A549 (cell line): ENCODE results near the gene BNIPL. TPM values are rescaled to one million over a fixed set of nuclear protein-coding genes. Genes with fewer than 3 reads are reported as not detected.
A peak's percentile ranks its signal among the peaks of the same experiment; 100 is the strongest.

ENCODE experiments used
- ATAC-seq, 2 experiments: fragments of 200-7000 bp in 1 of 2; fragments of >200 bp in 1 of 2; cut with Nextera tagmentation in 1 of 2; cut with Tn5 transposase in 1 of 2; 3 replicates each; pipeline versions ENCODE4 v1.8.0 to v1.9.1; 2018 to 2020; ENCODE audit warnings: mild to moderate bottlenecking in 1 of 2, moderate library complexity in 1 of 2
- CTCF ChIA-PET: fragments of 300-600 bp; sonication (Branson Sonifier 250); formaldehyde crosslinking; extraction: SDS; loops from one replicate; lab custom pipeline; 2021; ENCODE audit warnings: antibody characterized with exemption, inconsistent platforms; lab: Yijun Ruan, JAX
- POLR2A ChIA-PET: fragments of 350-600 bp; formaldehyde crosslinking; extraction: SDS; loops from one replicate; lab custom pipeline; 2021; ENCODE audit warnings: antibody characterized with exemption, inconsistent platforms; lab: Yijun Ruan, JAX
- DNase-seq, 2 experiments: peaks; one replicate each; pipeline versions ENCODE4 v3.0.0 to v3.0.0-alpha.2; 2011 to 2016; ENCODE audit warnings: low read depth in 1 of 2, low spot score in 1 of 2
- FAIRE-seq: peaks from 2 replicates; lab custom pipeline; 2011; peaks lifted over from hg19 to GRCh38; lab: Jason Lieb, UNC
- H3K27ac ChIP-seq, 2 experiments: fragments of >200 bp; sonication (Bioruptor Twin); formaldehyde crosslinking; 3 replicates each; pipeline ENCODE4 v1.5.1; 2016 to 2017
- H3K4me1 ChIP-seq: fragments of >200 bp; sonication (Bioruptor Twin); formaldehyde crosslinking; 3 replicates; pipeline ENCODE4 v1.6.1; 2016
- H3K4me2 ChIP-seq: fragments of >200 bp; sonication (Bioruptor Twin); formaldehyde crosslinking; 3 replicates; pipeline ENCODE4 v1.6.1; 2016
- H3K4me3 ChIP-seq: fragments of >200 bp; sonication (Bioruptor Twin); formaldehyde crosslinking; 3 replicates; pipeline ENCODE4 v1.5.1; 2016
- H3K9me3 ChIP-seq: fragments of >200 bp; sonication (Bioruptor Twin); formaldehyde crosslinking; 3 replicates; pipeline ENCODE4 v1.6.1; 2016
- CEBPB ChIP-seq, 2 experiments: fragments of >200 bp in 1 of 2; sonication (Bioruptor Twin) in 1 of 2; formaldehyde crosslinking in 1 of 2; IDR thresholded peaks; 2 replicates each; pipeline ENCODE4 v1.6.1; 2012 to 2016
- CTCF ChIP-seq: fragments of >200 bp; sonication (Bioruptor Twin); formaldehyde crosslinking; IDR thresholded peaks from 3 replicates; pipeline ENCODE4 v1.5.1; 2016
- ELK1 ChIP-seq: fragments of 150-350 bp; IDR thresholded peaks from 2 replicates; pipeline ENCODE4 v1.6.1; 2014; ENCODE audit warnings: low read depth, mild to moderate bottlenecking, low read length
- EP300 ChIP-seq, 2 experiments: fragments of >200 bp; sonication (Bioruptor Twin); formaldehyde crosslinking; IDR thresholded peaks; 2 replicates in 1 of 2; 3 replicates in 1 of 2; pipeline ENCODE4 v1.6.1; 2016 to 2017
- GATA3 ChIP-seq: IDR thresholded peaks from 2 replicates; pipeline ENCODE4 v1.6.1; 2012; ENCODE audit warnings: borderline replicate concordance
- HOXB13 ChIP-seq: fragments of 250-450 bp; sonication (Bioruptor Pico); IDR thresholded peaks from 2 replicates; pipeline ENCODE4 v1.5.0; 2020; ENCODE audit warnings: low read depth, mild to moderate bottlenecking, moderate library complexity
- JUN ChIP-seq, 2 experiments: fragments of >200 bp; sonication (Bioruptor Twin); formaldehyde crosslinking; IDR thresholded peaks; 2 replicates in 1 of 2; 3 replicates in 1 of 2; pipeline ENCODE4 v1.6.1; 2016 to 2017
- POLR2A ChIP-seq: IDR thresholded peaks from 2 replicates; pipeline ENCODE4 v1.6.1; 2012; ENCODE audit warnings: mild to moderate bottlenecking, low read length
- POLR2AphosphoS2 ChIP-seq: conservative IDR thresholded peaks from 2 replicates; pipeline ENCODE4 v1.6.1; 2012; ENCODE audit warnings: low read length, improper control_type of control experiment, inconsistent platforms
- REST ChIP-seq: fragments of 200-600 bp; sonication (generic); IDR thresholded peaks from 2 replicates; pipeline ENCODE4 v1.6.1; 2016; ENCODE audit warnings: antibody characterized with exemption, mild to moderate bottlenecking, moderate library complexity
- RFX5 ChIP-seq: fragments of 450-650 bp; IDR thresholded peaks from 2 replicates; pipeline ENCODE4 v1.7.1; 2014; ENCODE audit warnings: antibody characterized with exemption, mild to moderate bottlenecking, moderate library complexity
- ZNF302 ChIP-seq: fragments of 250-450 bp; sonication (Bioruptor Pico); IDR thresholded peaks from 2 replicates; pipeline ENCODE4 v1.9.0; 2021; ENCODE audit warnings: inconsistent platforms, mild to moderate bottlenecking, moderate library complexity
- WGBS: methylation state at CpG from one replicate; pipeline ENCODE4 v1.1.6; 2017; ENCODE audit errors: missing lambda C conversion rate; 5-methylcytosine and 5-hydroxymethylcytosine counted together
- polyA plus RNA-seq, 4 experiments: library from polyadenylated mRNA; depleted of rRNA in 3 of 4; stranded (reverse); fragments of >200 nt; fragmentation: RNase III in 1 of 4; extraction: RNeasy Plus Mini Kit Qiagen cat#74134 plus additional on column Dnase treatment in 1 of 4; gene quantifications; 2 replicates in 3 of 4; 3 replicates in 1 of 4; pipeline ENCODE4 v1.2.3, GENCODE V29; 2011 to 2017
- TF ChIP-seq, protein P1 (sequence below): IDR thresholded peaks from 2 replicates; pipeline ENCODE4 v1.6.1; 2012

The BNIPL gene
- polyA plus RNA-seq, 2 of the 4 experiments (the other 2 are of a cell fraction), result 0.22 to 0.30 TPM

GRCh38 chr1:151049458-151049857, 13.1 kb downstream of the BNIPL start:
- Histone ChIP-seq H3K9me3 (no peaks in the 10 kb centered on the region), H3K4me2 (peak overlapping the region; percentile 95), H3K4me3 (no peak overlapping the region), H3K27ac (no peak overlapping the region), H3K4me1 (peaks cover 16% of the 10 kb centered on the region)
- 94% methylated on average over 5 of the region's 5 CpGs for WGBS
- TF ChIP-seq, protein P1, sequence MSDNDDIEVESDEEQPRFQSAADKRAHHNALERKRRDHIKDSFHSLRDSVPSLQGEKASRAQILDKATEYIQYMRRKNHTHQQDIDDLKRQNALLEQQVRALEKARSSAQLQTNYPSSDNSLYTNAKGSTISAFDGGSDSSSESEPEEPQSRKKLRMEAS, result no peak
- TF ChIP-seq GATA3 (no peak), POLR2A (no peak), JUN (IDR thresholded peaks at IDR 0.05) (peak in 1 of 2 experiments; percentile 18; a peak in 1 of 5 replicates)
- ChIA-PET CTCF (interaction anchor here (0.8 to 7.8 kb wide), 7 partner anchors 9 to 54 kb away, joined by 4 to 62 read pairs (median 7); partner anchors contain the start of genes CDC42SE1, GABPB2, MINDY1 and MLLT11), POLR2A (interaction anchor here (1.0 to 1.5 kb wide), 3 partner anchors 9 to 13 kb away, joined by 4 to 6 read pairs (median 5); partner anchors contain the start of genes CDC42SE1 and MLLT11)
- ATAC-seq, result no peak
- no peak for DNase-seq
- no peak for FAIRE-seq

GRCh38 chr1:151050051-151050688, 13.8 kb downstream of the BNIPL start:
- Histone ChIP-seq H3K4me2 (peak overlapping the region; percentile 95), H3K27ac (no peak overlapping the region), H3K4me1 (peaks cover 16% of the 10 kb centered on the region), H3K4me3 (no peak overlapping the region), H3K9me3 (no peaks in the 10 kb centered on the region)
- no peak for TF ChIP-seq ZNF302 (CRISPR knock-in tag)
- TF ChIP-seq CTCF, result no peak
- TF ChIP-seq RFX5, result no peak
- no peak for TF ChIP-seq CEBPB (IDR thresholded peaks at IDR 0.05)
- TF ChIP-seq POLR2AphosphoS2, result no peak
- 0 out of 5 replicates have a peak, but pooled peaks of 1 of the 2 experiments have one; percentile 6 for TF ChIP-seq JUN (IDR thresholded peaks at IDR 0.05)
- TF ChIP-seq REST, result no peak
- DNase-seq (no peak), FAIRE-seq (no peak), ATAC-seq (no peak)
- CTCF ChIA-PET, result interaction anchor here (0.8 to 7.8 kb wide), 7 partner anchors 8 to 55 kb away, joined by 4 to 62 read pairs (median 7); partner anchors contain the start of genes CDC42SE1, GABPB2, MINDY1 and MLLT11
- WGBS, result 96% methylated on average over 2 of the region's 2 CpGs
- POLR2A ChIA-PET, result interaction anchor here (1.0 to 1.5 kb wide), 3 partner anchors 9 to 12 kb away, joined by 4 to 6 read pairs (median 5); partner anchors contain the start of genes CDC42SE1 and MLLT11

- FAIRE-seq, result no peak
- CTCF ChIA-PET, result interaction anchor here (0.6 to 7.8 kb wide), 5 partner anchors 11 to 120 kb away, joined by 3 to 62 read pairs (median 3); partner anchors contain the start of gene GABPB2
Measured at GRCh38 chr1:151051356-151052009, 15.1 kb downstream of the BNIPL start.

More at GRCh38 chr1:151051356-151052009, 15.1 kb downstream of the BNIPL start:
- H3K4me1 ChIP-seq, result peaks cover 27% of the 10 kb centered on the region
- no peak overlapping the region for H3K4me2 ChIP-seq
- no peak for TF ChIP-seq HOXB13 (CRISPR knock-in tag)
- TF ChIP-seq ELK1, result no peak
- no peak for TF ChIP-seq EP300 (IDR thresholded peaks at IDR 0.05)
- TF ChIP-seq, all 56 proteins: peak for 0
- no peak overlapping the region for H3K4me3 ChIP-seq
- ATAC-seq, result no peak
- H3K9me3 ChIP-seq, result no peaks in the 10 kb centered on the region
- POLR2A ChIA-PET, result interaction anchor here (0.6 to 1.2 kb wide), 3 partner anchors 8 to 20 kb away, joined by 4 to 7 read pairs (median 4); partner anchors contain the start of genes CDC42SE1 and MLLT11
- no peak overlapping the region for H3K27ac ChIP-seq
- 84% methylated on average over 2 of the region's 2 CpGs for WGBS
- DNase-seq, result no peak
